GM12872 (cell line): ENCODE data around the gene KCND3.

Source experiments
- CTCF ChIP-seq: IDR thresholded peaks from 3 replicates; pipeline ENCODE4 v1.5.1; 2011; ENCODE audit warnings: low read depth, mild to moderate bottlenecking, low read length, moderate library complexity; ENCODE audit not compliant: insufficient read depth

KCND3 gene

GRCh38 chr1:111967067-111967690 lies 22.3 kb downstream of the KCND3 start:
- no peak for TF ChIP-seq CTCF

- TF ChIP-seq CTCF: no peak
Measured at GRCh38 chr1:111965781-111966443, 23.6 kb downstream of the KCND3 start.

GRCh38 chr1:111963985-111964738 lies 25.3 kb downstream of the KCND3 start:
- no peak for TF ChIP-seq CTCF

- TF ChIP-seq CTCF: no peak
Measured at GRCh38 chr1:111961773-111962565, 27.5 kb downstream of the KCND3 start.

- TF ChIP-seq CTCF: no peak
Measured at GRCh38 chr1:111961016-111961415, 28.5 kb downstream of the KCND3 start.

- TF ChIP-seq CTCF: 0 out of 3 replicates have a peak, but pooled peaks have one; percentile 10
Measured at GRCh38 chr1:111959436-111959835, 30.0 kb downstream of the KCND3 start.

- TF ChIP-seq CTCF: no peak
Measured at GRCh38 chr1:111958851-111959250, 30.6 kb downstream of the KCND3 start.
